Stimulated activated naive CD4-positive, alpha-beta T cell (primary cell): ENCODE data around the gene AUTS2.

Experiments
- DNase-seq, 6 experiments: peaks; one replicate each; lab custom pipeline; 2025; lab: John Stamatoyannopoulos, UW

AUTS2 gene

GRCh38 chr7:69599955-69600709 is 1.9 kb downstream of the AUTS2 start:
- DNase-seq = no peak

GRCh38 chr7:69600710-69601519 is 2.6 kb downstream of the AUTS2 start:
- no peak for DNase-seq

GRCh38 chr7:69602522-69602921 is 4.2 kb downstream of the AUTS2 start:
- DNase-seq = no peak

- DNase-seq = no peak
These were observed 5.1 kb downstream of the AUTS2 start for GRCh38 chr7:69603351-69603750.

- DNase-seq = peak in 3 of 6 experiments; percentile 11 to 52 (median 42)
These were observed 5.7 kb downstream of the AUTS2 start for GRCh38 chr7:69603937-69604494.

DNA sequence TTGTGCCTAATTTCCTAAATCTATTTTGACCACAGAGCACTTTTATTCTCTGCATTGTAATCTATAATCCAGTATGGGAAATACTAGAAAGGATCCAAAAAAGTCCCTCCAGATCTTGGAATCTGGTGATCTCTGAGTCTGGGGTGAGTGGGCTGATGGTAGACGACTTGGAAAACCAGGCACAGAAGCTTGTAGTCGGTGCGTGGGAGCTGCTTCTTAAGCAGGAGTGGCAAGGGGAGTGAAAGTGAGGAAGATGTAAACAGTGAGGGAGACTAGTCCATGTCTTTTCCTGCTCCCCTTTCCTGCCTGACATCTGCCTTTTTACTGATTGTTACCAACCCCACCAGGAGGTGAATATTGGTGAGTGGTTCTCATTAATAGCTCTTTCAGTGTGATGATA is 6.8 kb downstream of the AUTS2 start:
- DNase-seq = no peak

- no peak for DNase-seq
These were observed 7.3 kb downstream of the AUTS2 start for GRCh38 chr7:69605546-69605945.

- DNase-seq = no peak
These were observed 9.8 kb downstream of the AUTS2 start for GRCh38 chr7:69608049-69608448.

DNA sequence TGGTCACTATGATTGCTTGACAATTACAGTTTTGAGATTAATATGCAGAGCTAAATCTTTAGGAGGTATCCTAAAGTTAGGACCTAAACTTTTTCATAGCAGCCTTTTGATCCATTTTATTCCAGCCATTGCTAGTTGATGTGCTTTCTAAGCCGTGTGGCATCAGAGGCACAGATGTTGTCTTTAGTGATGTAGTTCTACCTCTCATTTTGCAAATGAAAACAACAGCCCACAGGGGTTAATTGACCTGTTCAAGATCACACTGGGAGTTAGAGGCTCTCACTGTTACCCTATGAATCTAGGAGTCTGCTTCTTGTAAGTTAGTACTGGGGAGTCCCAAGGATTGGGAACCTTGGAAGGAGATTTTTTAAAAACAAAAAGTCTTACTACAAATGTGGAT is 10.6 kb downstream of the AUTS2 start:
- DNase-seq = no peak

DNA sequence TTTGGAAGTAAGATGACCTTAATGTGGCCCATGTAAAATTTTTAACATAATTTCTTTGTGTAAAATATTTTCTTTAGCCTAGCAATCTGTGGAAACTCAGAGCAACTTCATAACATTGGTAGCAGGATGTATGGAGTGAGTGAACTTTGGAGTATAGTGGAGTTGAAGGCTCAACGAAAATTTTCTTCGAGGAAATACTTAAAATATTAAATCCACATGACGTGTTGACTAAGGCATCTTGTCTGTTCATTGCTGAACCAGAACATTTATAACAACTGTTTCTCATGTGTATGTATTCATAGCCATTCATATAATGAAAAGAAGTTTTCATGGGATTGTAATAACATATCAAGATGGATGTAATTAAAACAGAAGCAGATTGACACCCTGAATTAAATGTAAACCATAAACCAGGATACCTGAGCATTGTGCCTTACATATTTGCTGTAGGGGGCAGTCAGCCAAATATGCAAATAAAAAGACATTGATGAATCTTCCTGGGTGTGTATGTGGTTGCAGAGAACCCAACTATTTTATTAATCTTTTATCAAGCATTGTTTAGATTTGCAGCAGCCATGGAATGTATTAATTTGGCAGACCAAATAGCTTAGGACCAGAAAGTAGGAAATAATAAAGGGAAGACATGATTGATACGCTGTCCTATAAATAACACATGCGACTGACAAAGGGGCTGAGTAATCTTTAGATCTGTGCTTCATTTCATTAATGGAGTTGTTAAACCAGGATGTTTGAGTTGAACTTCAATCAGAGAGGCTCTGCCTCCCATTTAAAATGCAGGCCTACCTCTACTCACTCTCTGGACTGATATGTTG is 11.5 kb downstream of the AUTS2 start:
- no peak for DNase-seq

DNA sequence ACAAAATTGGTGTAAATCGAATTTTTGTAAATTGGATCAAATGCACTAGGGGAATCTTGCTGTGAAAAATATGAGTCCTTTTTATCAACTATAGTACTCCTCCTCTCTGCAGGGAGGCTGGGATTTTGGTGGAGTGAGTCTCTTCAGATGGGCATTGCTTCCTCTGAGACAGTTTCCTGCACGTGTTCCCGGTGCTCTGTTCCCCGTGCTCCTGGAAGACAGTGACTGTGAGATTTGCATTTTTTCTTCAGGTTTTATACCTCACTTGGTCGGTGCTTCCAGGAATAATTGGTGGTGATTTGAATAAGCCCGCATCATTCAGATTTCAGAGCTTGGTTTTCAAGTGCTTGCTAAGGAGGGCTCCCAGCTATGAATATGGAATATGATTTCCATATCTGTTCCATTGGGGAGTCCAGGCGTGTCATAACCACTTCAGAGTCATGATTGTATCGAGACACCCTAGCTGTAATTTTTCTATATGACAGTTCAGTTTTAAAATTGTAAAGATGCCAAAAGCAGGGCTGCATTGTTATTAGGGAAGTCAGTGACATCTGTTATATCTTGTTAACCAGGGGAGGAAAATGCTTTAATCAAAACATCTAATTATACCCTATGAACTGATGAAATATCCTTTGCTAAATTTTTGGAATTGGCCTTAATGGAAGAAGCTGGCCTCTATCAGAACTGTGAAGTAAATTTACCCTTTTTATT is 12.3 kb downstream of the AUTS2 start:
- no peak for DNase-seq

- no peak for DNase-seq
These were observed 14.7 kb downstream of the AUTS2 start for GRCh38 chr7:69612981-69613380.

DNA sequence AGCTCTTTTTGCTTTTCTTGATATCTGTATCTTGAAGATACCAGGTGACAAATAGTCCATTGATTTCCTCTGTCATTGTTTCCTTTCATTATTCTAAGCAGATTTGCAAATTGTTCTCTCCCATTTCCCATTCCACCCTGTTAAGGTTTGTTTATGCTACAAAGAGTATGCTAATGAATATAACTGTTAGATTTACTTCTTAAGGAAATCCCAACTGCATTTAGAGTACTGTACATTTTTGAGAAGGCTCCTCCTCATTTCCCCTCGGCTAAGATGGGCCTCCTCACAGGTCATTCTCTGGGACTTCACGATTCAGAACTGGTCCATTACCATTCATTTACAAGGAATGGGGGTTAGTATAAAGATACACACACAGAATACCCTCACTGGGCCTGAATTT is 15.6 kb downstream of the AUTS2 start:
- no peak for DNase-seq

- DNase-seq = no peak
These were observed 17.4 kb downstream of the AUTS2 start for GRCh38 chr7:69615685-69616084.

DNA sequence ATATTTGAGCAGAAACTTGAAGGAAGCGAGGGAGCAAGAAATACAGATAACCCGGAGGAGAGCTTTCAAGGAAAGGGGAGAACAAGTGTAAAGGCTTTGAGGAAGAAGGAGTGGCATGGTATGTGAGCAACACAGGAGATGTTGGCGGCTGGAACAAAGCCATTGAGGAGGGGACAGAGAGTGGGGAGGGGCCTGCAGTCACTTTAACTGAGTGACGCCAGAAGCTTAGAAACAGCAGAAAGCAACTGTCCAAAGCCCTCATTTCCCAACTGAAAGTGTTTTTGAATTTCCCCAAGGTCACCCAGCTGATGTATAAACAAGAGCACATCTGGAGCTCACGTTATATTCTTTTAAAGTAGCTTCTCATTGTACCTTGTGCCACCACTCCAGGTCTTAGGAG is 19.1 kb downstream of the AUTS2 start:
- DNase-seq = no peak

DNA sequence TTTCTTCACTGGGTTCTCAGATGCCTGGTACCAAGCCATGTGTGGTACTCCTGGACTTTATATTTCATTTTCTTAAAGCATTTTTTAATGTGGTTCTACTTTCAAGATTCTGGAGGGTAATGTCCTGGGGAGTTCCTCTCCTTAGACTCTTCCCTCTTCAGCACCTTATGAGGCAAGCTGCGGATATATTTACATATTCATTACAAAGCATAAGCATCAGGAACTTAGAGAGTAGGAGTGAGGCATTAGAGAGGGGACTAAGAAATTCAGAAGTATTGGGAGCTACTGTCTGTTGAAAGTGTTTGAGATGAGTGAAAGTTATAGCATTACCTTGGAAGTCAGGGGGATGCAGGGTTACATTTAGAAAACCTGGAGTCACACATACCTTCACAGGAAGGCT is 20.8 kb downstream of the AUTS2 start:
- no peak for DNase-seq

DNA sequence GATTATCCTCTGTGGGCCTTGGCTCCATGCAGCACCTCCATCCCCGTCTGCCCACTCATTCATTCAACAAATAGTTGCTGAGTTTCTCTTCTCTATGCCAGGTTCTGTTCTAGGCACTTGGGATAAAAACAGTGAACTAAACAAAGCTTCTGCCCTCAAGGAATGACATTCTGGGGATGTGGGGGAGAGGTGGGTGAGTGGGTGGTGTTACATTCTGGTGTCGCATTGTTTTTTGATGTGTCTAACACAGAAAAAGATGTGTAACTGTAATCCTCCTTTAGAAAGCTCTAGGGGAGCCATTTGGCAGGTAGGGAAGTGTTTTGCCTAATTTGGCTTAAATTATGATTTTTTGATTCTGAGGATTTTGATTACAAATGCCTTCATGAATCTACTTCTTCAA is 21.4 kb downstream of the AUTS2 start:
- DNase-seq = no peak

DNA sequence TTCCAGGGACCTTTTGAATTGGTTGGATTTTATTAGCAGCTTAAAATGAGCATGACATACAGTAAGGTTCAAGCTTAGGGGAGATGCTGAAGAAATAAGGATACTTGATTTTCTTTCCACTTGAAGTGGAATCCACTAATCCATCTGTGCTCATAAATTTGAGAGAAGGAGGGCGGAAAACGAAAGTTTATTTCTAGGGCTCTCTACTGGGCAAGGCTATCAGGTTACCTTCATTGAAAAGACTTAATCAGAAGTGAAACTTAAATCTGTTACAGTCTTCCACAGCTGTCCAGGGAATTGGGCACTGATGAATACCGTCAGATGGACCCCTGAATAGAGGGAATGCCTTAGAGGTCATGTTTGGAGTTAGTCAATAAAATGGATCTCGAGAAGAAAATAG is 21.8 kb downstream of the AUTS2 start:
- no peak for DNase-seq

DNA sequence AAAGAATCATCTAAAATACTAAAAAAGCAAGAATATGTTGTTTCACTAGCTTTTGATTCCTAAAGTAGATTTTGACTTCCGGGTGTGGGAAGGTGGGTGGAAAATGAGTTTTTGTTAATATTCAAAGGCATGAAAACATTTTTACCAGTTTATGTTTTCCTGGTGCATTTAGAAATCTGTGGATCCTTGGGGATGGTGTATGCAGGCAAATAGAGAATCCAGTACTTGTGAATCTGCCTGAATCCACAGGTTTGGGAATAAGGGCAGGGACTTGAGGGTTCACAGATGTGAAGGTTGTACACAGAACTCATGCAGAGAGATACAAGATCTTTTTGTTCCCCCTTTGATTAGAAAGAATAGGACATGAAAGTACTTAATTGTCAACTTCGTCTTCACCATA is 22.4 kb downstream of the AUTS2 start:
- no peak for DNase-seq

DNA sequence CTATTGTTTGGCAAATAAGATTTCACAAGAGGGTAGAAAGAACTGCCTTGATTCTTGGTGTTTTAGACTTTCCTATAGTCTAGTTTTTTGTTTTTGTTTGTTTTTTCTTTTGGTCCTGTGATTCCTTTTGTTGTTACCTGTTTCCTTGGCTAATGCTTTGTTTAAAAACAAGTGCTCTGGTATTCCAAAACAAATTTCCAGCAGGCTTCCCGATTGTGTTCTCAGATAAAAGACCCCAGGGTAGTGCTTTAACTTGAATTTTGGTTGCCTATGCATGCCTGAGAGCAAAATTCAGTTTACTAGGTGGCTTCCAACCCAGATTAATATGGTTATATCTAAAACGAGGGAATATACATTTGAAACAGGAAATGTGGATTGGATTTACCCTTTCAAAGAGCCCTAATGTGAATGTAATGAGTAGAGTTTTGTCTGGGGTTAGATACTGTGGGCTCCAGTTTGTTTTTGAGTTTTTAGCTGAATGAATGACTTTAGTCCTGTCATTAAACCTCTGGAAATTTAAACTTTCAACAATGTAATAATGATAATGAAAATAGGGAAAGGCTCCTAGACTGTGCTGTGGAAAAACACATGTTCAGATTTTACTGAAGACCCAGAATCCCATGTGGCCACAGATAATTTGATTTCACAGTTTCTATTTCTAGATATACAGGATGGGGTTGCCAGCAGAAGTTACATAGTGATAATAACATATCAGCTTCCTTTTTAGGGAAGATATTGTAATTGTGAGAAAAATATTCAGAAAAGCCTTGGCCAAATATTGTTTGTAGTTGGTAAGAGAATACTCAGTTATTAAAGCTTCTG is 23.9 kb downstream of the AUTS2 start:
- no peak for DNase-seq

GRCh38 chr7:69622960-69623359 is 24.7 kb downstream of the AUTS2 start:
- DNase-seq = no peak
